ENCODE data around the gene LRRC10B.
"Not testable (repeated sequence)": the region's sequence is repeated elsewhere in the genome, so short reads cannot be mapped to it uniquely, and the experiment has no call there.

Gene LRRC10B

DNA sequence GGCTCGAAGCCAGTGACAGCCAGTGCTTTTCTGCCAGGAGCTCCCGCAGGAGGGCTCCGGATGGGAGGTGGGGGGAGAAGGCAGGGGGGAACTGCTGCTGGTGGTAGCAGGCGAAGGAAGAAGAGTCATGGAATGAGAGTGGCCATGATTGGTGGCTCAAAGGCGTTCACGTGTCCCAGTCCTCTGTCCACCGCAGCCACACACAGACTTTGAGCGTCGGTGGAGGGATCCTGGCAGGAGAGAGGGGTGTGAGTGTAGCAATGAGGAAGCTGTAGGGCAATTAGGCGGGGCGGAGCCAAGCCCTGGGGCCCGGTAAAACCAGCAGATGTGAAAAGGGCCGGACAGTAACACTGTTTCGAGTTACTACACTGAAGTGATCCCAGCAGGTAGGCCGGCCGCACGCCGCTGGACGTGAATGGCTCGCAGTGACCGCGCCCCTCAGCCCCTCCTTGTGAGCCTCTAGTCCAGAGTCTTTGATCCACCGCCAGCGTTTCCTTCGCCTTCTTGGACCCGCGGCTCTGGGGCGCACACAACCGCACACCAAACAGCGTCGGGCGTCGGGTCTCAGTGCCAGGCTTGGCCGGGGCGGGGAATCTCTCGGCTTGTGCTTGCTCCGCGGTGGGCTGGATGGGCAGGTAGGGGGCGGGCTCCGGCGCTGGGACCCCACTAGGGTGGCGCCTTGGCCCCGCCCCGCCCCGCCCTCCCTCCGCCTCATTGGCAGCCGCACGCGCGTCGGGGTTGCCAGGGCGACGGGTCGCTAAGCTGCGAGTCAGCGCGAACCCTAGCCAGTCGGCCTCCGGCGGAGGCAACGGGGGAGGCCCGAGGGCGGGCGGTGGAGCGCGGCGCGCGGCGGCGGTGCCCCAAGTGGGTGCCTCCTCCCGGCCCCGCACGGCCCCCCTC, at the start of gene LRRC10B:
LRRC10B (plus strand) TSS at position 788 of the 900 bp plus-strand sequence. CDS start 250 bp downstream, outside the sequence.
- no peak for DNase-seq (ENCODE audit: extremely low read depth, low read depth)
- H3K4me3 ChIP-seq (replicated peaks; ENCODE audit: low read depth, low read length) = no peak within 1 kb of the TSS
- TF ChIP-seq, protein P1, sequence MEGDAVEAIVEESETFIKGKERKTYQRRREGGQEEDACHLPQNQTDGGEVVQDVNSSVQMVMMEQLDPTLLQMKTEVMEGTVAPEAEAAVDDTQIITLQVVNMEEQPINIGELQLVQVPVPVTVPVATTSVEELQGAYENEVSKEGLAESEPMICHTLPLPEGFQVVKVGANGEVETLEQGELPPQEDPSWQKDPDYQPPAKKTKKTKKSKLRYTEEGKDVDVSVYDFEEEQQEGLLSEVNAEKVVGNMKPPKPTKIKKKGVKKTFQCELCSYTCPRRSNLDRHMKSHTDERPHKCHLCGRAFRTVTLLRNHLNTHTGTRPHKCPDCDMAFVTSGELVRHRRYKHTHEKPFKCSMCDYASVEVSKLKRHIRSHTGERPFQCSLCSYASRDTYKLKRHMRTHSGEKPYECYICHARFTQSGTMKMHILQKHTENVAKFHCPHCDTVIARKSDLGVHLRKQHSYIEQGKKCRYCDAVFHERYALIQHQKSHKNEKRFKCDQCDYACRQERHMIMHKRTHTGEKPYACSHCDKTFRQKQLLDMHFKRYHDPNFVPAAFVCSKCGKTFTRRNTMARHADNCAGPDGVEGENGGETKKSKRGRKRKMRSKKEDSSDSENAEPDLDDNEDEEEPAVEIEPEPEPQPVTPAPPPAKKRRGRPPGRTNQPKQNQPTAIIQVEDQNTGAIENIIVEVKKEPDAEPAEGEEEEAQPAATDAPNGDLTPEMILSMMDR (IDR thresholded peaks at IDR 0.05; ENCODE audit: low read depth, low read length, missing control alignments) = no peak

DNA sequence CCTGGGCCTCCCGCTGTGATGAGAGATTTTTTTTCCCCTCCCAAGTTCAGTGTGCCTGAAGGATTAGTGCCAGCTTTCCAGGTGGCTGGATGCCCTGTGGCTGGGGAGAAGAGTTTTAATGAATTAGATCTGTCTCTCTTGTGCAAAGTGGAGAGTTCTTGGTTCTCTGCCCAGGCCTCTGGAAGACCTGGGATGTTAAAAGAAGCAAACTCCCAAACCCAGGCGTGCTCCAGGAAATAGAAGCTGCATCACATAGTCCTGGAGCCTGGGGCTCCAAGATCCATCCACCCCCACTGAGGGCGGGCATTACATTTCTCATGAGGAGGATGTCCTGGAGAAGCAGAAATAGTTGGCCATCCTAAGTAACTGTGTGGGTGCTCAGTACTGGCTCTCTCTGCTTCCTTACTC, 48.1 kb upstream of the LRRC10B start:
- no peak overlapping the region for H3K4me3 ChIP-seq (replicated peaks; ENCODE audit: low read depth, low read length)
- TF ChIP-seq, protein P1 (IDR thresholded peaks at IDR 0.05; ENCODE audit: low read depth, low read length, missing control alignments) = no peak
- DNase-seq (ENCODE audit: extremely low read depth, low read depth) = no peak

DNA sequence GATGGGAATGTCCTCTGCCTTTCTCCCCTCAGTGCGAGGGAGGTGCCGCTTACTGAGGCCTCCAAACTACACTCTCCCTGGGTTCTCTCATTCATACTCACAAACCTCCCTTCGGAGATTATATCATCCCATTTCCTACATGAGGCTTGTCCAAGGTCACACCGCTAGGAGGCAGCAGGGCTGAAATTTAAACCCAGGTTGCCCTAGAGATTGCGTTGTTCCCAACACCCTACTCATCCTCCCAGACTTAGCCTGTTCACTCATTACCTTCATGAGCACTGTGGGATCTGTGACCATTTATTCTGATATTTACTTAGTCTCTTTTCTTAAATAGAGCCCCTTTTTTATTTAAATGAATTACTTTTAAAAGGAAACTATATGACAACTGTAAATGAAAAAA, 47.6 kb upstream of the LRRC10B start:
- no peak overlapping the region for H3K4me3 ChIP-seq (replicated peaks; ENCODE audit: low read depth, low read length)

DNA sequence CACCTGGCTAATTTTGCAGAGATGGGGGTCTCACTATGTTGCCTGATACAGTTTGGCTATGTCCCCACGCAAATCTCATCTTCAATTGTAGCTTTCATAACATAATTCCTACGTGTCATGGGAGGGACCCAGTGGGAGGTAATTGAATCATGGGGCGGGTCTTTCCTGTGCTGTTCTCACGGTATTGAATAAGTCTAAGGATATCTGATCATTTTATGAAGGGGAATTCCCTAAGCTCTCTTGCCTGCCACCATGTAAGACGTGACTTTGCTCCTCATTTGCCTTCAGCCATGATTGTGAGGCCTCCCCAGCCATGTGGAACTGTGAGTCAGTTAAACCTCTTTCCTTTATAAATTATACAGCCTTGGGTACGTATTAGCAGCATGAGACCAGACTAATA, 40.9 kb upstream of the LRRC10B start:
- DNase-seq (ENCODE audit: extremely low read depth, low read depth); H3K4me3 ChIP-seq (replicated peaks; ENCODE audit: low read depth, low read length): not testable (repeated sequence)

More for the DNA sequence above, 47.6 kb upstream of the LRRC10B start:
- TF ChIP-seq, protein P1 (IDR thresholded peaks at IDR 0.05; ENCODE audit: low read depth, low read length, missing control alignments) = no peak
- DNase-seq (ENCODE audit: extremely low read depth, low read depth) = no peak

DNA sequence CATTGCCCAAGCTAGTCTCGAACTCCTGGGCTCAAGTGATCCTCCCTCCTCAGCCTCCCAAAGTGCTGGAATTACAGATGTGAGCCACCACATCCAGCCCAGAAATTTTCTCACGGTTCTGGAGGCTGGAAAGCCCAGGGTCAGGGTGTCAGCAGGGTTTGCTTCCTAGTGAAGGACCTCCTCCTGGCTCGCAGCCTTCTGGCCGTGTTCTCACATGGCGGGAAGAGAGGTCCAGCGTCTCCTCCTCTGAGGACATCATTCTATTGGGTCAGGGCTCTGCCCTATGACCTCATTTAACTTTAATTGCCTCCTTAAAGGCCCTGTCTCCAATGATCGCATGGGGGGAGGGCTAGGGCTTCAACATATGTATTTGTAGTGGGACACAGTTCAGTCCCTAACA, 40.5 kb upstream of the LRRC10B start:
- no peak for DNase-seq (ENCODE audit: extremely low read depth, low read depth)
- TF ChIP-seq, protein P1 (IDR thresholded peaks at IDR 0.05; ENCODE audit: low read depth, low read length, missing control alignments) = no peak
- H3K4me3 ChIP-seq (replicated peaks; ENCODE audit: low read depth, low read length) = no peak overlapping the region

DNA sequence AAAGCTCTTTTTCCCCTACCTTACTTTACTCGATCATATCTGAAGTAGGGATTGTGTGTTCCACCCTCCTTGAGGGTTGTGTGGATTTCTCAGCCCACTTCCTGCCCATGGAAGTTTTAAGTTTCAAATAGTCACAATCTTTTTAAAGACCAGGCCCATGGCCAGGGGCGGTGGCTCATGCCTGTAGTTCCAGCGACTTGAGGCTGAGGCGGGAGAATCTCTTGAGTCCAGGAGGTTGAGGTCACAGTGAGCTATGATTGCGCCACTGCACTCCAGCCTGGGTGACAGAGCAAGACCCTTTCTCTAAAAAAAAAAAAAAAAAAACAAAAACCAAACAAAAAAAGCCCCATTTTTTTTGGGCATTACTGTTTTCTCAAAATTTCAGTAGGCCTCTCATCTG, 36.3 kb upstream of the LRRC10B start:
- DNase-seq (ENCODE audit: extremely low read depth, low read depth) = no peak
- no peak overlapping the region for H3K4me3 ChIP-seq (replicated peaks; ENCODE audit: low read depth, low read length)
- TF ChIP-seq, protein P1 (IDR thresholded peaks at IDR 0.05; ENCODE audit: low read depth, low read length, missing control alignments) = no peak

DNA sequence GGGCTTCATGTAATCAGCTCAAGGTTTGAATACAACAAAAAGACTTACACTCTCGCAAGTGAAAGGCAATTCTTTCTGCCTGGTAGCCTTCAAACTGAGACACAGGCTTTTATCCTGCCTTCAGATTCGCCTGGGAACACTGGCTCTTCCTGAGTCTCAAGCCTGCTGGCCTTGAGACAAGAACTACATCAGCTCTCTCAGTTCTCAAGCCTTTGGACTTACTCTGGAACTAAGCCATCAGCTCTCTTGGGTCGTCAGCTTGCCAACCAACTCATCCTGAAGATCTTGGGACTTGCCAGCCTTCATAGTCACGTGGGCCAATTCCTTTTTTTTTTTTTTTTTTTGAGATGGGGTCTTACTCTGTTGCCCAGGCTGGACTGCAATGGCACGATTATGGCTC, 35.7 kb upstream of the LRRC10B start:
- DNase-seq (ENCODE audit: extremely low read depth, low read depth) = no peak
- no peak overlapping the region for H3K4me3 ChIP-seq (replicated peaks; ENCODE audit: low read depth, low read length)
- TF ChIP-seq, protein P1 (IDR thresholded peaks at IDR 0.05; ENCODE audit: low read depth, low read length, missing control alignments) = no peak
